ENCODE data around the gene KLHL33.

The KLHL33 gene

DNA sequence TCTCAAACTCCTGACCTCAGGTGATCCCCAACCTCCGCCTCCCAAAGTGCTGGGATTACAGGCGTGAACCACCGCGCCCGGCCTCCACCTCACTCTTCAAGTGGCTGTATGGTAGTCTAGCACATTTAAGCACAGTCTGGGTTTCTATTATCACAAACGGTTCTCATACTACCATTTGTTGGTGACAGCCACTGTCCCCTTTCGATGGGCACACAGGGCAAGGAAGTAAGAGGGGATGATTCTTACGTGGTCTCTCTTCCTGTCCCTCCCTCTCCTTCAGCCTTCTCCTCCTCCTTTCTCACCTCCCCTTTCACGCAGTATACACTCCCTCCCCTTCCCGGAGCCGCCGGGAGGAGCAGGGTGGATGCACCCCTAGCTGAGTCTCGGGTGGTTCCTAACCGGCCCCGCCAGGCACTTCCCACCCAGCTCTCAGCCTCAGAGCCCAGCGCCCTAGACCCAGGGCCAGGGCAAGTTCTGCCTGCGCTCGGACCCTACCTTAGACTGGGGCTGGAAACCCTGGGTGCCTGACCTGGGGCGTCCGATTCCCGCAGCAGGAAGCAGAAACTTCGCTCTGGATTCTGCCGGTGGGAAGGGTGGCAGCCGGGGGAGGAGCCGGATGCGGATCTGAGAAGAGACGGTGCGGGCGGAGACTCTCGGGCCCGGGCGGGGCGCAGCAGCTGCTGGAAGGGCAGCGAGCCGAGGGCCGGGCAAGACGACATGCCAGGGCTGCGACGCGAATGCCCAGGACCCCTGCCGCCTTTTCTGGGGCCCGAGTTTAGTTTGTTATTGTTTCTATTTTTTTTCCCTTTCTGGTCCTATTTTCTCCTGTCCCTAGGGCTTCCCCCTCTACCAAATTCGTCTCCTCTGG is 22.9 kb downstream of the KLHL33 start, which contains the start of gene TEP1:
TSS of gene TEP1 (minus strand) at position 626 of the 868 bp plus-strand sequence. CDS start 5,062 bp downstream, outside the sequence.
- peak; percentile 84 for DNase-seq

DNA sequence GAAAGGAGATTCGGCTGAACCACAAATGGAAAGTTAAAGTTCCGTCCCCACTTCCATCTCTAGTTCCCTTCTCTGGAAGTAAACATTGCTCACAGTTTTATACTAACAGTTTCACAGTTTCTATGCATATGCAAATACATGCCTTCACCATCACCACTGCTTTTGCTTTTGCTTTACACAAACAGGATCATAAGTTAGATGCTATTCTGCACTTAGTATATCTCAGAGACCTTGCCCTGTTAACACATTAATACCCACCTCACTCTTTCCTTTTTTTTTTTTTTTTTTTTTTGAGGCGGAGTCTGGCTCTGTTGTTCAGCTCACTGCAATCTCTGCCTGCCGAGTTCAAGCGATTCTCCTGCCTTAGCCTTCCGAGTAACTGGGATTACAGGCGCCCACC is 23.6 kb downstream of the KLHL33 start:
- no peak for DNase-seq

DNA sequence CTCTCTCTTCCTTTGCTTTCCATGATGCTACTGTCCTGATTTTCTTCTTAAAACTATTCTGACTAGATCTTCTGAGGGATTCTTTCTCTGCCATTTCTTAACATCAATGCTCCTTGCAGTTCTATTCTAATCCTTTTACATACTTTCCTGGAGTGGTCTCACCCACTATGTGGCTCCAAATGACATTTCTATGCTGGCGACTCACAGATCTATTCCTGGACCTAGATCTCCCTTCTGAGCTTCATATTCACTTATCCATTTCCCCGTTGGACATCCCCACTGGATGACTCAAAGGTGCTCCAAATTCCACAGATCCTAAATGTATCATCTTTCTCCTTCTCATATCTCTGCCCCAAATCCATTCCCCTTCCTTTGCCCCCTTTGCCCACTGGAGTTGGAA is 26.7 kb downstream of the KLHL33 start:
- no peak for DNase-seq

DNA sequence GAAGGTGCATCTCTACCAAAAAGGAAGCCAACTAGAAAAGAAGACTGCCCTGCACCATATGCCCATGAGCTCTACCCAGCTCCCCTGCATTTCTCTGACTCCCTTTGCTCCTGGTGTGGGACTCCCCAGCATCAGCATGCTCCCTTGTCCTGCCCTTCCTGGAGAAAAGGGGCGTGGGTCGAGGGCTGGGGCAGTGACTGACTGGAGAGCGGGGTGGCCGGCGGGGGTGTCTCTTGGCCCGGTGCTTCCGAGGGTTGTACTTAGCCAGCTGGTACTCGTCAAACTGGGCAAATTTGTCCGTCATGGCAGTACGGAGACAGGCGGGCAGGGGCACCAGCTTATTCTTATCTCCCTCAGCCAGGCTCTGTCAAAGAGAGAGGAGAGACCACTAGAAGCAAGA is 32.4 kb downstream of the KLHL33 start:
- DNase-seq: no peak

- DNase-seq: no peak
Measured at GRCh38 chr14:20400965-20401593, 34.9 kb downstream of the KLHL33 start.

DNA sequence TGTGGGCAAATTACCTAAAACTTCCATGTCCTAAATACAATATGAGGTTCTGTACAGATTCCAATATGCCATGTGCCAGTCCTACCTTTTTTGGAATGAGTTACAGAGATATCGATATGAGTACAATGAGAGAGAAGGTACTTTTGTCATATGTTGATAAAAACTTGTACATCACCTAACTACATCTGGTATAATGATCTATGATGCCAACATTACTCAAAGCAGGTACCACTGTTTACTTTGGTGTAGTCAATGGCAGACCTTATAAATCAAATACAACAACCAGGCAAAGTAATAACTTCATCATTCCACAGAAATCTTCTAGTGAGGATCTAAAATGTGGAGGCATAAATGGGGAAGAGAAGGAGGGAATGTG is 35.4 kb downstream of the KLHL33 start:
- no peak for DNase-seq

GRCh38 chr14:20397511-20397910 is 38.5 kb downstream of the KLHL33 start:
- DNase-seq: no peak

GRCh38 chr14:20391505-20391904 is 44.5 kb downstream of the KLHL33 start:
- no peak for DNase-seq

DNA sequence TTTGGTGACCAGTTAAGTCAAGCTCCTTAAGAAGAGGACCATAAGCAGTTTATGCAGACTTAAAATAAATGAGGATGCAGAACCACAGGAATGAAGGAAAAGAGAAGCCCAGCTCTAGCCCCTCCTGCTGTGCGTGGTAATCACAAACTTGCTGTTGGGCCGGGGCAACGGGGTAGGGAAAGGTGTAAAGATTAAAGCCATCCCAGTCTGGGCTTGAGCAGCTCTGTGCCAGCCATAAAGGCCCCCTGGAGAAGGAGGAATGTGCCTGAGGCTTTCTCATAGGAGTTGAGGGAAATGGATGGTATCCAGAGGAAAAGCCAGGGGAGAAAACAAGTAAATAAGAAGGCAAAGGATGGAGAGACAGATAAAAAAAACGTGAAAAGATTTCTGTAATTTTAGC is 47.8 kb downstream of the KLHL33 start:
- DNase-seq: no peak

GRCh38 chr14:20387576-20387975 is 48.4 kb downstream of the KLHL33 start:
- no peak for DNase-seq

DNA sequence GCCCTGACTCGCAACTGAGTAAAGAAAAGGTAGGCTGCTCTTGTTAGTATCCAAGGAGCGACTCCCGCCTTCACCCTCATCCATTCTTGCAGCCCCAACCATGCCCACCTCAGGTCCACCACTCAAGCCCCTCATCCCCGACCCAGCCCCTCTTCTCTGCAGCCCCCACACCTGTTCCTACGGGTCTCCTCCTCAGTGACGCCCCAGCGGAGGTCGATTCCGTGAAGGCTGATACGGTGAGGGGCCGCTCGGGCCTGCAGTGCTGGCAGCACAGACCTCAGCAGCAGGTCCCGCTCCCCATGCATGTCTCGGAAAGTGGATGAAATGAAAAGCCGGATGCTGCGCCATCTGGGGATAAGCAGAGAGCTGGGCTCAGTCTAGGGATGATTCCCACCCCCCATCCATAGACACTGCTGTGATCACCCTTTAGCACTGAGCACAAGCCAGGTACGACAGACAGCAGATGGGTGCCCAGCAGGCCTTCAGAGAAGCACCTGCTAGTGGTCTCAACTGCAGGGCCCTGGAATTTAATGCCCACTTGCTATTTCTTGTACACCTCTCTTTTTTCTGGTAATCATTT is 49.6 kb downstream of the KLHL33 start:
- no peak for DNase-seq

DNA sequence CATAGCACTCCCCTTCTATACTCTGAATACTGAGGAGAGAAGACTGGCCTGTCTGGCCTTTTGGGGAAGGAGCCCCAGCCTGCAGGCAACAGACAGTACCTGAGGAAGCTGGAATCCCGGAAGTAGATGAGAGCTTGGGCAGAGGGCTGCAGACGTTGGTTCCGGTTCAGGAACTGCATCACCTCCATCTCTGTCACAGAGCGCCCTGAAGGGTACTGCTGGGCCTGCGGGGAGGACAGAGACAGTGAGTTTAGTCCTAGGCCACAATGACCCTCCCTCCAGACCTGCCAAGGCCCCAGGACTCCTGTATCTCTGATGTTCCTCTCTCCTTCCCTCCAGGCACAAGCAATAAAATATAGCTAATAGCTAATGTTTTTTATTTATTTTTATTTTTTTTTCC is 51.1 kb downstream of the KLHL33 start:
- no peak for DNase-seq

GRCh38 chr14:20384321-20384720 is 51.6 kb downstream of the KLHL33 start:
- no peak for DNase-seq

DNA sequence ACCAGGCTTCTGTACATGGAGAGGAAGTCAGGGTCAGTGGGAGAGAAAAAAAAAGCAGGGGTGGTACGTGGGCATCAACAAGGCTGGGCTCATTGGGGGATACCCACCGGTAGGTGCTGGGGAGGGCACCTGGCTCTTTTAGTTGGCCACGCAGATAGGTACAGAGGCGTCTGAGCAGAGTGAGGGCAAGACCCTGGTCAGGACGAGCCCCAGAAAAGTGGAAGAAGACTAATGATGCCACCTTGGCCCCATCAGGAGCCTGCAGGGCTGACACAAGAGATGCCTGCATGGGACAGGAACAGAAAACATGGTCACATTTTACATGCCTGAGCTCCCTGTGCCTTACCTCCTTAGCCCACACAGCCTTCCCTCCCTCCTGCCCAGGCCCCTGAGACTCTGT is 52.3 kb downstream of the KLHL33 start:
- no peak for DNase-seq

- no peak for DNase-seq
Measured at GRCh38 chr14:20383032-20383431, 52.9 kb downstream of the KLHL33 start.

- no peak for DNase-seq
Measured at GRCh38 chr14:20382526-20382925, 53.4 kb downstream of the KLHL33 start.

DNA sequence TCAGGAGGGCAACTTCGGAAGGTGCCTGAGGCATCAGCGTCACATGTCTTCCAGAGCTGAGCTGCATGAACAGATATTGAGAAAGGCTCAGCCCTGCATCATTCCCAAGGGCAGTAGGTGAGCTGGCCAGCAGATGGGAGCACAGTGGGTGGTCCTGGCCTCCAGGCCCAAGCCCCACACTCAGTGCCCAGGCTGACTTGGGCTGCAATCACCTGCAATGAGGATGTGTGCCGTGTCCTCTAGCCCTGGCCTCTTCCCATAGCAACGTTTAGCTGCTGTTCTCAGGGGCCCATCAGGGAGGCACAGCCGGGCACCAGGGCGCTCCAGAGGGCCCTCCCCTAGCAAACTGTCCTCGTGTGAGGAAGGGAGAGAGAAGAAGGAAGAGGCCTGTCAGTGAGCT is 54.6 kb downstream of the KLHL33 start:
- no peak for DNase-seq

GRCh38 chr14:20380681-20381080 is 55.3 kb downstream of the KLHL33 start:
- no peak for DNase-seq

DNA sequence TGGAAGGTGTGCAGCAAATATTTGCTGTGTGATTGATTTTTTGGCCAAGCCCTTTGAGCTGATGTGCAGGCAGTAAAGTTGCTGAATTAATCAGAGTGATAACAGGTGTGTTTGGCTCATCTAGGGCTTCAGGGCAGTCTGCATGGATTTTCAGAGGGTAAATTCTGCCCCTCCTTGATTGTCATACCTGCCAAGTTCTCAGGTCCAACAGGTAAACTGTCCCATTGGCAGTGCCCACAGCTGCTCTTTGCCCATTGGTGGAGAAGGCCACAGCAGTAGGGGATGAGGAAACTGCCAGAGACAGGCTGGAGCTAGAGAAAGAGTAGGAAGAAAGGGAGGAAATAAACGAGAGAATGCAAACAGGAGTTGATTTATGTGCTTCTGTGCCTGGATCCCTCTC is 56.2 kb downstream of the KLHL33 start:
- DNase-seq: no peak

DNA sequence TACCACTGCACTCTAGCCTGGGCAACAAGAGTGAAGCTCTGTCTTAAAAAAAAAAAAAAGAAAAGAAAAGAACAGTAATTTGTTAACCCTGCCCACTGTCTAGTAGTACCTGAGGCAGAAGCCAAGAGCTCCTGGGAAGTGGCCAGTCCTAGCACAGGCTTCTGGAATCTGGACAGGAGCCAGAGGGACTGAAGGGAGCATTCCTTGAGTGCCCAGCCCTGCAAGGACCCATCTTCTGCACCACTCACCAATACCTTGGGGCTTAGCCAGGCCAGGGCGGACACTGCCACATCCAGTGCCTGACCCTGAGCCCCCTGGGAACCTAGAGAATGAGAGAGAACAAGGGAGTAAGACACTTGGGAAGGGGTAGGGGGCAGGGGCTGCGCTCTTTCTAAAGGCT is 58.8 kb downstream of the KLHL33 start:
- no peak for DNase-seq

DNA sequence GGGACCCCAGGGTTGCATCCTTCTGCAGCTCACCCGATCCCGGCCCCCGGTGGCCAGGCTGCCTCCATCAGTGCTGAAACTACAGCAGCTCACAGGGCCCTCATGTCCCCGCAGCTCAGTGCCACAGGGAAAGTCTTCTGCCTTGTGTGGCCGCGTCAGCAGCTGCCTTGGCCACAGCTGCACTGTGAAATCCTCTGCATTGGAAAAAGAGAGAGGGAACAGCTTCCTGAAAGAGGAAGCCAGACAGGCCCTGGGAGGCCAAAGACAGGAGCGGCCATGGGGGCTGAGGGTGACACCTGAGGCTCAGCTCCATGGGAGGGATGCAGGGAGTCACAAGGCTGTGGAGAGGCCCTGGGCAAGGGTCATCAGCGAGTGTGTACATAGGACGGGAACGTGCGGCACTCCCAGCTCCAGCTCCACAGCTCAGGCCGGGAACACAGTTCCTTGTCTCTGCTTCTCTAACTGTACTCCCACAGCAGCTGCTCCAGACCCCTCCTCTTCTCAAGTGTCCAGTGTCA is 59.8 kb downstream of the KLHL33 start:
- DNase-seq: no peak
